HG03342 (cell line): ENCODE measurements around the gene OR1M1.

Experiments
- ATAC-seq: cut with Tn5 transposase; IDR thresholded peaks from one replicate; pipeline ENCODE4 v1.9.1; 2021; ENCODE audit warnings: mild to moderate bottlenecking, moderate library complexity; ENCODE audit not compliant: unreplicated experiment

OR1M1 gene

GRCh38 chr19:9075064-9075949 is 11.6 kb upstream of the OR1M1 start:
- no peak for ATAC-seq

GRCh38 chr19:9076901-9077300 is 10.0 kb upstream of the OR1M1 start:
- no peak for ATAC-seq

DNA sequence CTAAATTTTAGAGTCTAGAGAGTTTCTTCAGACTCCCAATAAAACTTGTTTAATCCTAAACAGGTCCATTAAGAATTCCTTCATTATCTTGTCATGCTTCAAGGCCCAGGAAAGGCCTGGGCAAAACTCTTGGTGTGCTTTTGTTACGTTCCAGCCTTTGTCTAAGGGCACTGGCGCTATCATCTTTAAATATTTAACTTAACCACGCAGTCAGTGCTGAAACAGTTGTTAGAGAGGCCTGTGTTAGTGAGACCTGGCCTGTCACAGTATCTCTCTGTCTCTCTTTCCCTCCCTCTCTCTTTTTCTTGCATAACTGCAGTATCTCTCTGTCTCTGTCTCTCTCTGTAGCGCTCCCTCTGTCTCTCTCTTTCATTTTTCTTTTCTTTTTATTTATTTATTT is 8.2 kb upstream of the OR1M1 start:
- no peak for ATAC-seq

- ATAC-seq, result no peak
Measured at GRCh38 chr19:9107375-9107774, 20.5 kb downstream of the OR1M1 start, which contains the start of gene OR7G2. Gene OR7G2 (minus strand): TSS chr19:9107475. CDS start chr19:9103243, 4,232 bp downstream.

- no peak for ATAC-seq
Measured at GRCh38 chr19:9109959-9110358, 23.1 kb downstream of the OR1M1 start.

DNA sequence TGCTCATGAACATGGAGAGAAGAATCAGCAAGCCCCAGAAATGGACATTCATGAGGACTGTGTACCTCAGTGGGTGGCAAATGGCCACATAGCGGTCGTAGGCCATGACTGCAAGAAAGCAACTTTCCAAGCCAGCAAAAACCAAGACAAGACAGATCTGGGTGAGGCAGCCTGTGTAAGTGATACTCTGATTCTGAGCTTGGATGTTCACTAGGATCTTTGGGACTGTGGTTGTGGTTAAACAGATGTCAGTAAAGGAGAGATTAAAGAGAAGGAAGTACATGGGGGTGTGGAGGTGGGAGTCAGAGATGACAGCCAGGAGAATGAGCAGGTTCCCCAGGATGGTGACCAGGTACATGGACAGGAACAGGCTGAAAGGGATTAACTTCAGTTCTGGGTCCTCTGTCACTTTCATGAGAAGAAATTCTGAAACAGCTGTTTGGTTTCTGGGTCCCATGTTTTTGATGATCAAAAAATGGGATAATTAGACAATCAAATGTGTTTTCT is 28.5 kb downstream of the OR1M1 start, which contains the start of gene OR7G1:
Gene OR7G1, minus strand, starts transcription at position 457 of the 507 bp plus-strand sequence. Its CDS starts 0 bp downstream, at position 457.
- ATAC-seq, result no peak

DNA sequence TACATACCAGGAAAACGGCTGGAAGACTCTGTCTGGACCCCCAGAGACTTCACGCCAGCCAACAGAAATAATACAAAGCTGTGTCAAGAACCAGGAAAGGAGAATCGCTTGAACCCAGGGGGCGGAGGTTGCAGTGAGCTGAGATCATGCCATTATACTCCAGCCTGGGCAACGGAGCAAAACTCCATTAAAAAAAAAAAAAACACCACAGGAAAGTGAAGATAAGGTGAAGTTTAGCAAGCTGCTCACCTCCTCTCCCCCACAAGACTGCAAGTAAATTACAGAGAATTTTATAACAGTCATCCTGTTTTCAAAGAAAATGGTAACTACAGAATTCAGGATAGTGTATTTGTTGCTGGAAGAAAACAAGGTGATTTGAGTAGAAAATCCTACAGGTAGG is 29.7 kb downstream of the OR1M1 start:
- no peak for ATAC-seq

GRCh38 chr19:9126900-9127405 is 40.1 kb downstream of the OR1M1 start, which contains the start of gene OR7G3:
Gene OR7G3 (minus strand): TSS chr19:9126950. CDS start chr19:9126950, 0 bp downstream.
- no peak for ATAC-seq

- no peak for ATAC-seq
Measured at GRCh38 chr19:9128171-9128570, 41.3 kb downstream of the OR1M1 start.

DNA sequence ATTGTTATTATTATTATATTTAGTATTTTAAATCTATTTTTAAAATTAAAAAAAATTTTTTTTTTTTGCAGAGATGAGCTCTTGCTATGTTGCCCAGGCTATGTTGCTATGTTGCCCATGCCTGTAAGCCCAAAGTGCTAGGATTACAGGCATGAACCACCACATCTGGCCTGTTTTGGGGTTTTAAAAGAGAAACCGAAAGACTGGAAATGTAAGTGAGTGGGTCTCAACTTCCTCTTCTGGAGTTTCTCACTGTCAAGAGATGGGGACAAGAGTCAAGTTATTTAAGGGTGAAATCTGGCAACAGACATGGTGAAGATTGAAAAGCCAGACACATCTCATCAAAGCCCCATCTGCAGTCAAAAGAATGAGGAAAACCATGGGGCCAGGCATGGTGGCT is 44.1 kb downstream of the OR1M1 start:
- ATAC-seq, result no peak

DNA sequence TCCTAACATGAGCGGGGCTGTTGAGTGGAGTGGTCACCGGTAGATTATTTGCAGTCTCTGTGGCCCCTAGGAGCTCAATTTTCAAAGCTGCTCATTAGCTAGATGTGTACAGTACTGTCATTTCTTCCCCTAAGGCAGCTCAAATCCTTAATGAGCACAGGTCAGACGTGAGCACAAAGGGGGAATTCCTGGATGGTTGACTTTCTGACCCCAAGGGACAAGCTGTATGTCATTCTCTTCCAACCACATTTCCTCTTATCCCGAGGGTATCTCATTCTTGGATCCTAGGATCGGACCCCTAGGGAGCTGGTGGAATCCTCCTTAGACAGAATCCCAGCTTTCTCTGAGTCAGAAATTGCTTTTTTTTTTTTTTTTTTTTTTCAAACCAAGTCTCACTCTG is 45.6 kb downstream of the OR1M1 start:
- no peak for ATAC-seq

- ATAC-seq, result no peak
Measured at GRCh38 chr19:9139609-9140158, 52.8 kb downstream of the OR1M1 start.

DNA sequence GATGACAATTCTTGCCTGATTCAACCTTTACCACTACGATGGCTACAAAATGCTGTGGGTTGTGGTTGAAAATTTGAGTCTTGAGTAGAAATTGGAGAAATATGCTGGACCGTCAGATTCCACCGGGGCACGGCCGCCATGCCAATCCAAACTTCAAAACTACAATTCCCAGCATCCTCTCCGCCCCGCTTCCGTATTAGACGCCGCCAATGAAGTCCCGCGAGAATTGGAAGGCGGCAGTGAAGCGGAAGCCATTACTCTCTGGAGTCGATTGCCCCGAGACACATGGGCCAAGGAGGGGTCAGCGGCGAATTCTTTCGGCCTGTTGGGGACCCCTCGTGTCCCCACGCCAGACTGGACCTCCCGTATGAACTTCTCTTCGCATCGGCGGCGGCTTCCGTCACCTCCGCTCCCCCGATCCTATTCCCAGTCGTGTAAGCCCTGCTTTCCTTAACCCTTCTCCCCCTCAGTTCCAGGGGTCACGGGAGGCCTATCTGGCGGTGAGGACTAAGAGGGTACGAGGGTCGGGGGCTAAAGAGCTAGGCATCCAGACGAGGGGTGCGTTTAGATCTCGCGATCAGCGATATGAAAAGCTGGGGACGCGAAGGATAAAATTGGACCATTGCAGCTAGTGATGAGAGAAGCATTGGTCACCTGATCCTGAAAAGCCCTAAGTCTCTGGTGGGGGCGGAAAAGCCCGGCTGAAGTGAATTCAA is 53.5 kb downstream of the OR1M1 start, which contains the start of gene ZNF317:
Gene ZNF317, plus strand, starts transcription at position 239 of the 716 bp plus-strand sequence. CDS start 15,620 bp downstream, outside the sequence.
- peak; percentile 95 for ATAC-seq

- no peak for ATAC-seq
Measured at GRCh38 chr19:9144920-9145319, 58.1 kb downstream of the OR1M1 start.
